ENCODE data around the gene PAF1.

DNA sequence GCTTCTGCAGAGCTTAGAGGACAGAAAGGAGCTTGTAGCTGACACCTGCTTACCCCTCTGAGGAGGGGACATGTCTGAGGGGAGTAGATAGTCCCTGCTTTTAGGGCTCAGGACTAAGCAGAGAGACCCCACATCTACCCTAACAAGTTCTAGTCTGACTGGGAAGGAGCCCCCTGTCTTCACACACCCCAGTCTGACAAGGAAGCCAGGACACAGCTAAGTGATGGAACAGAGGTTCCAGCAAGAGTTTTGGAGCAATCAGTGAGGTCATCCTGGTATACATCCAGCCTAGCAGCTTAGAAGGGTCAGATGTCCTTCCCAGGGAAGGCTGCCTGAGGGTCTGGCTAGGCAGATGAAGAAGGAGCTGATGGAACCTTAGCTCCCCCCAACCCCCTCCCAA is 15.0 kb downstream of the PAF1 start:
- TF ChIP-seq, protein P1, sequence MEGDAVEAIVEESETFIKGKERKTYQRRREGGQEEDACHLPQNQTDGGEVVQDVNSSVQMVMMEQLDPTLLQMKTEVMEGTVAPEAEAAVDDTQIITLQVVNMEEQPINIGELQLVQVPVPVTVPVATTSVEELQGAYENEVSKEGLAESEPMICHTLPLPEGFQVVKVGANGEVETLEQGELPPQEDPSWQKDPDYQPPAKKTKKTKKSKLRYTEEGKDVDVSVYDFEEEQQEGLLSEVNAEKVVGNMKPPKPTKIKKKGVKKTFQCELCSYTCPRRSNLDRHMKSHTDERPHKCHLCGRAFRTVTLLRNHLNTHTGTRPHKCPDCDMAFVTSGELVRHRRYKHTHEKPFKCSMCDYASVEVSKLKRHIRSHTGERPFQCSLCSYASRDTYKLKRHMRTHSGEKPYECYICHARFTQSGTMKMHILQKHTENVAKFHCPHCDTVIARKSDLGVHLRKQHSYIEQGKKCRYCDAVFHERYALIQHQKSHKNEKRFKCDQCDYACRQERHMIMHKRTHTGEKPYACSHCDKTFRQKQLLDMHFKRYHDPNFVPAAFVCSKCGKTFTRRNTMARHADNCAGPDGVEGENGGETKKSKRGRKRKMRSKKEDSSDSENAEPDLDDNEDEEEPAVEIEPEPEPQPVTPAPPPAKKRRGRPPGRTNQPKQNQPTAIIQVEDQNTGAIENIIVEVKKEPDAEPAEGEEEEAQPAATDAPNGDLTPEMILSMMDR (IDR thresholded peaks at IDR 0.05): no peak
- TF ChIP-seq ZFX (IDR thresholded peaks at IDR 0.05; ENCODE audit: borderline replicate concordance): no peak

Measured in 22Rv1 (cell line).